KG1 (cell line): Measurements from ENCODE around the gene GRAMD2B.
A peak's percentile ranks its signal among the peaks of the same experiment; 100 is the strongest.
"Not testable (repeated sequence)": the region's sequence is repeated elsewhere in the genome, so short reads cannot be mapped to it uniquely, and the experiment has no call there.

Experiments
- DNase-seq: peaks from one replicate; lab custom pipeline; 2025; lab: John Stamatoyannopoulos, UW

Gene GRAMD2B, protein sequence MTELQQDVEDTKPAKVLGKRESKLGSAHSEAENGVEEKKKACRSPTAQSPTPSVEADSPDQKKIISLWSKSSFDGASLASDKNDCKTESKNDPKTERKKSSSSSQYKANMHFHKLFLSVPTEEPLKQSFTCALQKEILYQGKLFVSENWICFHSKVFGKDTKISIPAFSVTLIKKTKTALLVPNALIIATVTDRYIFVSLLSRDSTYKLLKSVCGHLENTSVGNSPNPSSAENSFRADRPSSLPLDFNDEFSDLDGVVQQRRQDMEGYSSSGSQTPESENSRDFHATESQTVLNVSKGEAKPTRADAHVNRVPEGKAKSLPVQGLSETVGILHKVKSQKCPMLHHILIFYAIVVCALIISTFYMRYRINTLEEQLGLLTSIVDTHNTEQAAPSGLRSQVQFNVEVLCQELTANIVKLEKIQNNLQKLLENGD

DNA sequence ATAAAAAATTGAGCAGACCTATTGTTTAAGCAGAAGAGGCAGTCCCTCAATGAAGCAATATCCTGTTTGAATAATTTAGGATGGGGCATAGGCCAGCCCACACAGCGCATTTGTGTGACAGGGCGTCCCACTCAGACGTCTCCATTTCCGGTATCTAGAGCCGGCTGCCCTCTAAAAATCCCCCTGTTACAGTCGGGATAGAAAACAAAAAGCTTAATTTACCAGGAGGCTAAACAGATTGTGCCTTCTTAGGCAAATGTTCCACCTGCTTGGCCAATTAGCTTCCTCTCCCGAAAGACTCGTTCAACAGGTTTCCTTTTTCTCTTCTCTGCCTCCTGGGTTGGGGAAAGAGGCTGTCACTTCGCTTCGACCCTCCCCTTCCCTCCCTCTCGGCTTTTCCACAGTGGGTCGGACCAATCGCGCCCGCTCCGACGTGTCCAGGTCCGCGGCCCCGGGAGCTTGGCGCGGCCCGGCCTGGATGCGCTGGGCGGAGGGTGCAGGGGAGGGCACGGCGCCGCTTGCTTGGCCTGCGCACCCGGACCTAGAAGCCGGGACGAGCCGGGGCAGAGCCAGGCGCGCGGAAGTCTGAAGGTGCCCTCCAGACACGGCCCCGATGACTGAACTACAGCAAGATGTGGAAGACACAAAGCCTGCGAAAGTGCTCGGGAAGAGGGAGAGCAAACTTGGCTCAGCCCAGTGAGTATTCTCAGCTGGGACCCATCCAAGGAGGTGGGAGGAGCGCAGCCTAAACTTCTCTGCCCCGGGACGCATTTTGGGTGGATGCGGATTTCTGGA is at the start of gene GRAMD2B:
Gene GRAMD2B (plus strand): TSS at position 416 of the 795 bp plus-strand sequence. CDS start 198 bp downstream, at position 614.
- peak; percentile 34 for DNase-seq

DNA sequence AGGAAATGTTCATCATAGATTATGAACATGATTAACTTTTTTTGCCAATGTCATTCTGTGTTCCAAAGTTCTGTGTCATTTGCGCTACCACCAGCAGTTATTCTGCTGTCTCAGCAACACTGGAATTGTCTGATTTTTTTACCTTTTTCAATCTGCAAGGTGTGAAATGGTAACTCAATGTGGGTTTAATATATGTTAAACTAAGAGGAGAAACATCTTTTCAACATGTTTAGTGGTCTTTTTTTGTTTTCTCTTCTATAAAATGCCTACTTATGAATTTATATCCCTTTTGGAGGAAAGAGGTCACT is 49.1 kb upstream of the GRAMD2B start:
- no peak for DNase-seq

DNA sequence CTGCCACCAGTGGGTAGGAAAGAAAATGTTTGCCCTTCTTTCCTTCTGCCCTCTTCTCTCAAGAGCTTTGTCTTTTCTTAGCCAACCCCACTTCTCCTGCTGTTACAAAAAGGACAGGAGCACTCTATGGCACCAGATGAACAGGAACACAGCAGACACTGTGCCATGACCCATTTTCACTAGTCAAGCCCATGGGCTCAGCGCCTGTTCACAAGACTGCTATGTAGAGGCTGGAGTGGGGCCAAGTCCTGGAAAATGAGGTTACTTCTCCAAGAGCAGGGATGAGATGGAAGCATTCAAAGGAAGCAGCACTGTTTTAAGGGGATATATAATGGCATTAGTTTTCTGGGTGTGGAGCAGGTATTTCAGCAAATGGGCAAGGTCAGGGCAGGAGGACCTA is 46.8 kb upstream of the GRAMD2B start:
- DNase-seq, result no peak

DNA sequence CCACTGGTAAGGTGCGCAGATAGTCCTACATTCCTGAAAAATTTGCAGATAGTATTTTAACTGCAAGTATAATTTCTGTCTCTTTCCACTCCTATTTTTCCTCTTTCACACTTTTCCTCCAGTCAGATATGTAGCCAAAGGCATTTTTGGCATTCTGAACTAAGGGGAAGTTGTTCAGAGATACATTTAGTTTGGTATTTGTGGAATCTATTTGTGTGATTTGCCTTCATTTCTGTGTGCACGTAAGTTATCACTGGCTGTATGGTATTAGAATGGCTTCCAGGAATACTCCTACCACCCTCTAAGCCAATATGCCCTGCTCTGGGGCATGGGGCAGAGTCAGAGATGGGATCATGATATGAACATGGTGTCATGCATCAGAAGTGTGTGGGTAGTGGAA is 45.8 kb upstream of the GRAMD2B start:
- no peak for DNase-seq

DNA sequence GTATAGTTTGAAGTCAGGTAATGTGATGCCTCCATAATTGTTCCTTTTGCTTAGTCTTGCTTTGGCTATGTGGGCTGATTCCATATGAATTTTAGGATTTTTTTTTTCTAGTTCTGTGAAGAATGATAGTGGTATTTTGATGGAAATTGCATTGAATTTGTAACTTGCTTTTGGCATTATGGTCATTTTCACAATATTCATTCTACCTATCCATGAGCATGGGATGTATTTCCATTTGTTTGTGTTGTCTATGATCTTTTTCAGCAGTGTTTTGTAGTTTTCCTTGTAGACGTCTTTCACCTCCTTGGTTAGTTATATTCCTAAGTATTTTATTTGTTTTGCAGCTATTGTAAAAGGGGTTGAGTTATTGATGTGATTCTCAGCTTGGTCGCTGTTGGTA is 42.9 kb upstream of the GRAMD2B start:
- not testable (repeated sequence) for DNase-seq

DNA sequence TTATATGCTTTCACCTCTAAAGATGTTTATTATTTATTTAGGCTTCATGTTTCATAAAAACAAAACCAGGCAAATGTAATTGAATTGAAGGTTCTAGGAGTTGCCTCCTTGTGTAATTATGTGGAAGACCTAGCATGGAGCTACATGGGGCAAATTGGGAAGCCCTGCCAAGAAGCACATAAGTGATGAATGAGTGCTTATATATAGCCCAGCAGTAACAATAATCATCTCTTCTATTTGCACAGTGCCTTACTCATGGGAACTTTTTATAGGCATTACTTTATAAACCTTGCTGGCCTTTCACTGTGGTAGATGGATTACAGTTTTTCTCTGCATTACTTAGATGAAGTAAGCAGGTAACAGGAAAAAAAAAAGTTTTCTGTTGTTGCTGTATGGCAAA is 40.0 kb upstream of the GRAMD2B start:
- DNase-seq, result no peak

DNA sequence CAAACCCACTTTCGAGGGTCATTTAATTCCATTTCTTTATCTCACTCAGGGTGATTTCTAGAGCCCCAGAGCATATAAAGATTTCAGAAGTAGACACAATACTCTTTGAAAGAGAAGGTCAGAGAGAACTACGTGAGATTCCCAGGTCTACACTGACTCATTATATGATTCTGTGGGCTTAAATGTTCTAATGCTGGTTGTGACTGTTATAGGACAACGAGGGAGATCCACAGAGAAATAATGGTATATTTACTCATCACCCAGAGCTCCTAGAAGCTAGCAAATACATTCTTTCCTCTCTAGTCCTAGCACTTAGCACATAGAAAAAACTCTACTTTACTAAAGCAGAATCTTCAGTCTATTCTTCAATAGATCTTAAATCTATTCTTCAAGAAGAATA is 39.4 kb upstream of the GRAMD2B start:
- DNase-seq, result no peak

DNA sequence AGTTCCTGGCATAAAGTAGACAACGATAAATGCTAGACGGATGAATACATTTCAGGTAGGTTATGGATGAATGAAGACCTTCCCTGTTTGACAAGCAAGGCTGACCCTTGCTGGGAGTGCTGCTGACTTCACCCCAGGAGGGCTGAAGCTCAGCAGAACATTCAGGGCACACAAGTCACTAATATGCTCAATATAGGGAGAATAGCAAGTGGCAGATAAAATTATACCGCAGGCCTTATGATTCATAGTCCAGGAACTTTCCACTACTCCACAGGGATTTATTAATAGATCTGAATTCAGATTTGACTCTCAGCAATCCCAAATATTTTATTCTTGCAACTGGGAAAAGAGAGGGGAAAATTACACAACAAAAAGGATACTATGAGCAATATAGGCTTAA is 38.2 kb upstream of the GRAMD2B start:
- DNase-seq, result no peak

DNA sequence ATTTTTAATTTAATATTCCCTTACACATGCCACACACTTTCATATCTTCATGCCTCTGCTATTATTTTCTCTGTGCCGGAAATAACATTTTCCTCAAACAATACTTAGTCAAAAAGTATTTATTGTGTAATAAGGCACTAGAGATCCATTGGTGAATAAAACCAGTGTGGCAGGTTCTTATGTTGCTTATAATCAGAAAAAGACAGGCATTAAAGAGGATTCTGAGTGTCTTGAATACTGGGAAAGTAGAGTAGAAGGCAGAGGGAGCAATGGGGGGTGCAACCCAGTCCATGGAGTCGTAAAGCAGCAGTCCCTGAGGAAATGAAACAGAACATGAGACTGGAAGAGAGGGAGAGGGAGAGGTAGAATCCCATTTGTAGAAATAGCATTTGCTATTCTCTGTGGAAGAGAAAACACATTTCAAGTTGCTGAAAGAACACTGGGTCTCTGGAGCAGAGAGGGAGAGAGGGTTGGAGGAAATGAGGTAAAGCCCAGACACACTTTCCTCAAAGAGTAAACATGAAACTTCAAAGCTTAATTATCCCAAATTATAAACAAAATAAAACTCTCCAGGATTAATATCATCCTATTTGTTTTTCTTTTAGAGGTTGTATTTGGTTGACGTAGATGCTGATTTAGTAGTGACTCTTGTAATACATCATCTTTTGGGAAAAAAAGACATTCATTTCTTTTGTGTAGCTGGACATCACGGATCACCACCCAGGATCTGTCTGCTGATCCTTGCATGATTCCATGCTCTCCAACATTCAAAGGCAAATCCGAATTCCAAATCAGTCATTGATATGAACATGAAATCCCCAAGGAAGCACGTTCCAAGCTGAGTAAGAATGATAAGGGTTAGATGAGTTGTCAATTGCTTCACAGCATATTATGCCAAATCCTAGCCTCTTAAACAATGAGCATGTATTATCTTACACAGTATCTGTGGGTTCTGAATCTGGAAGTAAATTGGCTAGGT is 37.4 kb upstream of the GRAMD2B start:
- DNase-seq, result no peak

DNA sequence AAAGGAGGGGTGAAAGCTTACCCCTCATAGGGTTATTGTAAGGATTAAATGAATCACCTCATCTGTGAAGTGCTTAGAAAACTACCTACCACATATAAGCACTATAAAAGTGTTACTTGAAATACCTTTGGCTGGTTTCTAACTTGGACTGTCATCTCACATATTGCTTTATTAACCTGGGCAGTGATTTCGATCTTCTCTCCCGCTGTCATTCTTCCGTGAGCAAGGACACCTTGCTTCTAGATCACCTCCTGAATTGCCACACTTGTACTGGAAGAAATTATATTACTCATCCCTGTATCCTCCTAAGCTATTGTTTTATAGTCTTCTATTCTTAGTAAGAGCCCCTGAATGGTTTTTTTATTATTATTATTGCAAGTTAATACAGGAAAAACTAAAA is 34.0 kb upstream of the GRAMD2B start:
- DNase-seq, result no peak

DNA sequence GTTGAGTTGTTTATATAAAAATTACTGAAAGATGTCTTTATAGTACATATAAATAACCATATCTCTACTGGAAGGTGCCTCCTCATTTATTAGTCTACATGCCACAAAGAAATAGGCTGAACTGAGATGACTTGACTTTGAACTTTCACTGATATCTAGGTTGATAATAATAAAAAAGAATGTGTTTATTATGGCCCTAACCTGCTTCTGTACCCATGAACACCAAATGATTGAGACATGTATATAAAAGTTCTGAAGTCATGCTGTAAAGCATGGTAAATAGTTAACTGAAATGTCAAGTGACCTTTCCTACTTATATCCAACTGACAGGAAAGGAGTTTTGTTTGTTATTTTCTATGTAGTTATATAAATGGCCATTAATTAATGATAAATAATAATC is 33.2 kb upstream of the GRAMD2B start:
- DNase-seq, result no peak

DNA sequence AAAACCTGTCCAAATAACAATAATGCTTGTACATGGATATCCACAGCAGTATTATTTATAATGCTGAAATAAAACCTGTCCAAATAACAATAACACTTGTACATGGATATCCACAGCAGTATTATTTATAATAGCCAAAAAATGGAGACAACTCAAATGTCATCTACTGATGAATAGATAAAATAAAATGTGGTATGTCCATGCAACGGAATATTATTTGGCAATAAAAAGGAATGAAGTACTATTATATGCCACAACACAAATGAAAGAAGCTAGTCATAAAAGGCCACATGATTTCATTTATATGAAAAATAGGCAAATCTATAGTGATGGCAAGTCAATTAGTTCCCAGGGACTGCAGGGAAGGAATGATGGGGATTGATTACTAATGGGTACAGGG is 31.8 kb upstream of the GRAMD2B start:
- no peak for DNase-seq

DNA sequence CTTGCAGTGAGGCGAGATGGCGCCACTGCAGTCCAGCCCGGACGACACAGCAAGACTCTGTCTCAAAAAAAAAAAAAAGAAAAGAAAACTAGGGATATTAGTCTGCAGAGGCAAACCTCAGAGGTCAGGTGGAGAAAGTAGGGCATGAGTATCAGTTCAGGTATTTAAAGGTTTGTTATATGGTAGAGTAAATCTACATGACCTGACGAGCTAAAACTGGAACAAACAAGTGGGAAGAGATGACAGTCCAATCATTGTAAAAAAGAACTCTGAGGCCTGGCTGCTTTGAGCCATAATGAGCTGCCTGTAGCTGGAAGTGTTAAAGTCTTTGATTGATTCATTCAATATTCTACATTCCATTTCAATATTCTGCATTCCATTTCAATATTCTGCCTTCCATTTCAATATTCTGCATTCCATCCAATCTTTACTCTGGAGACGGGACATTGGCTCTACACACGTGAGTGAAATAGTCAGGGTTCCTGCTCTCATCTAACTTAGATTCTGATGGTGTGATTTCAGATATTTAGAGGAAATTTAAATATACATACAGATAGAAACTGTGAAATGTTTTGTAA is 28.9 kb upstream of the GRAMD2B start:
- no peak for DNase-seq

DNA sequence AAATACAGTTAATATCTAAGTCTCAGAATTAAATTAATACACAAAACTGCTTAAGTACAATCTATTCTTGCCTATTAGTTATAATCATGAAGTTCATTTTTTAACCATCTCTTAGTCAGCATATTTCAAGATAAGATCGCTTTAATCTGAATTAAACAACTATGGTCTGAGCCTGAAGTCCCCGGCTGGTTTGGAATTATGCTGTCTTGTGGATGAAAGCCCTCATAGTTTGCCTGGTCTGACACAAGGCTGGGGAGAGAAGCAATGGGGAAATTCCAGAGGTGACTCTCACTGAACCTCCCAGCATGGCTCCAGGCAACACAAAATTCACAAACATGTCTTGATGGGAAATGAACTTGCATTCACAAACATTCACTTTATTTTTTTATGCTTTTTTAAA is 28.0 kb upstream of the GRAMD2B start:
- no peak for DNase-seq

DNA sequence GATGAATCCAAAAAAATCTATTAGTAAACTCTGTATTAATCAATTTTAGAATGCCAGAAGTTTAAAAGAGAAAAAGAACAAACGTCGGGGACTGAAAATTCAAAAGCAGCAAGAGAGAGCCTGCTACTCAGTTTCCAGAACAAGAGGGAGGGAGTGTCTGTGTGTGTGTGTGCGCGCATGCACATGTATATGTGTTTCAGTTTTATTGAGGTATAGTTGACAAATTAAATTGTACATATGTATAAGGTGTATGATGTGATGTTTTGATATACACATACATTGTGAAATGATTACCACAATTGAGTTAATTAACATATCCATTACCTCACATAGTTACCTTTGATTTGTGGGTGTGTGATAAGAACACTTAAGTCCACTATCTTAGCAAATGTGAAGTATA is 27.6 kb upstream of the GRAMD2B start:
- DNase-seq, result no peak

DNA sequence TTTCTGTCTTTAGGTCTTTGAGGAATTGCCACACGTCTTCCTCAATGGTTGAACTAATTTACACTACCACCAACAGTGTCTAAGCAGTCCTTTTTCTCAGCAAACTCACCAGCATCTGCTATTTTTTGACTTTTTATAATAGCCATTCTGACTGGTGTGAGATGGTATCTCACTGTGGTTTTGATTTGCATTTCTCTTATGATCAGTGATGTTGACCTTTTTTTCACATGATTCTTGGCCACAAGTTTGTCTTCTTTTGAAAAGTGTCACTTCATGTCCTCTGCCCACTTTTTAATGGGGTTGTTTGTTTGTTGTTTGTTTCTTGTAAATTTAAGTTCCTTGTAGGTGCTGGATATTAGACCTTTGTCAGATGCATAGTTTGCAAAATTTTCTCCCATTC is 26.5 kb upstream of the GRAMD2B start:
- not testable (repeated sequence) for DNase-seq

DNA sequence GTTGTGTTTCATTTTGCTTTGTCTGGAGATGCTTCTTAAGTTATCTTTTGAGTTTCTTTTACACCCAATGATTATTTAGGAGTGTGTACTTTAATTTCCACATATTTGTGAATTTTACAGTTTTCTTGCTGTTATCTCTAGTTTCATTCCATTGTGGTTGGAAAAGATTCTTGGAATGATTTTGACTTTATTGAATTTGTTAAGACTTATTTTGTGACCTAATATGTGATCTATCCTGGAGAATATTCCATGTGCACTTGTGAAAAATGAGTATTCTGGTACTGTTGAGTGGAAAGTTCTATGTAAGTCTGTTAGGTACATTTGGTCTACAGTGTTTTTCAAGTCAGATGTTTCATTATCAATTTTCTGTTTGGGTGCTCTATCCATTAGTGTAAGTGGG is 24.4 kb upstream of the GRAMD2B start:
- DNase-seq, result no peak

DNA sequence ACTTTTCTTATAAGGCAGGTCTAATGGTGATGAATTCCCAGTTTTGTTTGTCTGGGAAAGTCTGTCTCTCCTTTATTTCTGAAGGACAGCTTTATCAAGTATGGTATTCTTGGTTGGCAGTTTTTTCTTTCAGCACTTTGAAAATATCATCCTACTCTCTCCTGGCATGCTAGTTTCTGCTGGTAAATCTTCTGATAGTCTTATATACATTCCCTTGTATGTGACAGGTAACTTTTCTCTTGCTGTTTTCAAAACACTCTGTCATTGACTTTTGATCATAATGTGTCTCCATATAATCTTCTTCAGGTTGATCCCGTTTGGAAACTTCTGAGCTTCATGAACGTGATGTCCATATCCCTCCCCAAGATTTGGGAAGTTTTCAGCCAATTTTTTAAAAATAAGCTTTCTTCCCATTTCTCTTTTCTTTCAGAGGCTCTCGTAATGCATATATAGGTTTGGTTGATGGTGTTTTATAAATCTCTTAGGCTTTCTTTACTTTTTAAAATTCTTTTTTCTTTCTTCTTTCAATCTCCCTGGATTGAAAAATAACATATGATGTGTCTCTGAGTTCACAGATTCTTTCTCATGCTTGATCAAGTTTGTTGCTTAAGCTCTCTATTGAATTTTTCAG is 22.5 kb upstream of the GRAMD2B start:
- DNase-seq, result no peak

DNA sequence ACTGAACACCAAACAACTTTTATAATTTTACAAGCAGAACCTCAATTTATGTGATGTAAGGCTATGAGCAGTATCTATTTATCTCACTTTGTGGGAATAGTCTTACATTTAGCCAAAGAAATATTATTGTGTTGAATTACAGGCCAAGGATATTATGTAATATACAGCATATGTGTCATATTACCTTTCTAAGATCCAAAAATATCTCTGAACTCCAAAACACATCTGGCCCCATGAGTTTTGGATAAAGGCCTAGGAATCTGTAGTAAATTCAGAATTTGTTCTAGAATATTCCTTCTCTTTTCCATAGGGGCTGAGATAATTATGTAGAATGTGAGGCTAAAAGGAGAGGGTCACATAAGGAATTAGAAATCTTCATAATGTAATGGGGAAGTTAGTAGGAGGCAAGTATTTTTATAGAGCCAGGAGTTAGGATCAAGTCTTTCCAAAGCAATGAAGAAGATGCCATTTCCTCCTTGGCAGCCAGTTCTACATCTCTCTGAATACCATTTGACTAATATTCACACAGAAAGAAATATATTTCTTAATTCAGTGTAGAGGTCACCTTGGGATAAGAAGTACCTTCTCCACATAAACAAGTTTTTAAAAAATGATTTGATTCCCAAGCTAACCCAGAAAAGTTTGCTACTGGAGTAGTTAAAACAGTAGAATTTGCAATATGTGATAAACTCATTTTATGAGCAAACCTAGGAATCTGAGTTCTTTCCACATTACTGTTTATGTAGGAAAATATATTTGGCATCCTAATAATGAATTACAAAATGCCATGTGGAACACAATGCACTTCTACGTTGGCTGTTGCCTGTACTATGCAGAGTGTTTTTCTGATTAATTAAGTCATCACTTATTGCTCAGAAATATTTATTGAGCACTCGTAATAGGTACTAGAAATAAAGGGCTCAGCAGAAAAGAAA is 20.3 kb upstream of the GRAMD2B start:
- no peak for DNase-seq

DNA sequence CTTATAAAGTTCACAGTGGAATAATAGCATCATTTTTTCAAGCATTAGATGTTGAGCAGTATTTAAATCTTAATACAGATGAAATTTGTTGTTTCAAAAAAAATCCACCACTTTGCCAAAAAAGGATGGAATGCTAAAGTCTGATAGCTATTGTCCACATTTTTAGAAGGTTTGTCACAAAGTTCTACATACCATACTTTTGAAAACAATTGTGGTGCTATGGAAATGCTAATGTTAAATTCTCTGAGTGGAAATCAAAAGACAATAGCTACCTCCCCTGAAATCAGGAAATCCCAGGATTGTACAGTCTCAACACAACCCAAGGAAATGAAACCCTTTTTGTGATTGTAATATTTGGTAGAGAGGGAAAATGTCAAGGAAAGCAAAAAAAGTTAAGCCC is 19.3 kb upstream of the GRAMD2B start:
- DNase-seq, result no peak
